ENCODE results near the gene MTHFD1L. TPM values are rescaled to one million over a fixed set of nuclear protein-coding genes. Genes with fewer than 3 reads are reported as not detected.

The MTHFD1L gene
- total and polyA plus RNA-seq, 11 donors = 1.1 to 13.2 (median 4.2) TPM

DNA sequence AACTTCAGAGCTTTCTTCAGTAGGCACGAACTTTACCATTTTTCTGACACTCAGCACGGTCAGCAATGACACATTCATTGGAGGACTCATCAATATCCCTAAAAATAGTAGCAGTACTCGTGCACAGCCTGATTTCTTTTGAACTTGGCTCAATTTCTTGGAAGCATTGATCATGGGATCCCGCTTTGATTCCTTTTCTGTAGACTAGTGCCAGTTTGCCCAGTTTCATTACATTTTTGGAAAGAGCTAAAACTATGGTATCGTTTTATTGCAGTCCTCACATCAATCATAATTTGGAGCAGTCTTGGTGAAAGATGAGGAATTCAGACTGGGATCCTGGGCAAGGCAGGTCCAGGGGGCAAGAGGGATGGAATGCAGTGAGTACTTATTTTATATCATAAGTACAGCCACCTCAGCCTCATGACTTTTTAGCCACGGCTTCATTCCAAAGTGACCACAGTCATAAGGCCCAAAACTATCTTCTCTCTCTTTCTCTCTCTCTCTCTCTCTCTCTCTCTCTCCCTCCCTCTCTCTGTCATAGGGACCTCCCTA lies 203.3 kb downstream of the MTHFD1L start:
- no peak for DNase-seq
- Histone ChIP-seq H3K36me3 (no peaks in the 10 kb centered on the region), H3K4me3 (no peak overlapping the region), H3K9me3 (no peaks in the 10 kb centered on the region), H3K4me1 (peaks cover 3 to 49% (median 19%) of the 10 kb centered on the region in 12 donors), H3K27me3 (no peaks in the 10 kb centered on the region), H3K27ac (peak overlapping the region; percentile 41 to 85 (median 72))
- WGBS, 4 donors = 66 to 79% (median 74%) methylated on average over 6 of the region's 6 CpGs
- no peak for ATAC-seq
- TF ChIP-seq, protein P1, sequence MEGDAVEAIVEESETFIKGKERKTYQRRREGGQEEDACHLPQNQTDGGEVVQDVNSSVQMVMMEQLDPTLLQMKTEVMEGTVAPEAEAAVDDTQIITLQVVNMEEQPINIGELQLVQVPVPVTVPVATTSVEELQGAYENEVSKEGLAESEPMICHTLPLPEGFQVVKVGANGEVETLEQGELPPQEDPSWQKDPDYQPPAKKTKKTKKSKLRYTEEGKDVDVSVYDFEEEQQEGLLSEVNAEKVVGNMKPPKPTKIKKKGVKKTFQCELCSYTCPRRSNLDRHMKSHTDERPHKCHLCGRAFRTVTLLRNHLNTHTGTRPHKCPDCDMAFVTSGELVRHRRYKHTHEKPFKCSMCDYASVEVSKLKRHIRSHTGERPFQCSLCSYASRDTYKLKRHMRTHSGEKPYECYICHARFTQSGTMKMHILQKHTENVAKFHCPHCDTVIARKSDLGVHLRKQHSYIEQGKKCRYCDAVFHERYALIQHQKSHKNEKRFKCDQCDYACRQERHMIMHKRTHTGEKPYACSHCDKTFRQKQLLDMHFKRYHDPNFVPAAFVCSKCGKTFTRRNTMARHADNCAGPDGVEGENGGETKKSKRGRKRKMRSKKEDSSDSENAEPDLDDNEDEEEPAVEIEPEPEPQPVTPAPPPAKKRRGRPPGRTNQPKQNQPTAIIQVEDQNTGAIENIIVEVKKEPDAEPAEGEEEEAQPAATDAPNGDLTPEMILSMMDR (IDR thresholded peaks at IDR 0.05) = no peak
- intact Hi-C loops (cut with DNase I) = no loop called here

DNA sequence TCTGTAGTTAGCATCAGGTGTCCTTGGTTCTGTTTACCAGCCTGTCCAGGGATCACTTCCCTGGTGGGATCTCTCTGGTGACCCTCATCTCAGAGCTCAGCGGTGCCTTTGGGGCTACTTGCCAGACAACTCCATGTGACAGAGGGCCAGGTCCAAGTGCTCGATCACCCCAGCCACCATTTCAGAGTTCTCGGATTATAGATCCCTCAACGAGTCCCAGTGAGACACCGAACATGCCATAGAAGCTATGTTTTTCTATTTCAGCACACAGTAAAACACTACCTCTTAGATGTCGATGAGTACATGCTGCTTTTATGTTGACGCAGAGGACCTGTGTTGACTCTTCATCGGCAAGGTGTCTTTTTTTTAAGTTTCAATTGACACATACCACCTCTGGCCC lies 204.1 kb downstream of the MTHFD1L start:
- H3K27ac ChIP-seq = peak overlapping the region in 6 of 12 donors; percentile 45 to 85 (median 71)
- intact Hi-C loops (cut with DNase I) = loop anchor here in 1 of 10 donors (5.0 kb wide), 1 partner anchor 42 kb away; no protein-coding TSS in a partner anchor
- H3K9me3 ChIP-seq = peaks cover 0 to 4% (median 0%) of the 10 kb centered on the region in 12 donors
- ATAC-seq (no peak), DNase-seq (no peak)
- no peak overlapping the region for H3K4me3 ChIP-seq
- 95 to 97% (median 96%) methylated on average over 8 of the region's 8 CpGs for WGBS, 4 donors
- peaks cover 3 to 41% (median 19%) of the 10 kb centered on the region in 12 donors for H3K4me1 ChIP-seq
- no peaks in the 10 kb centered on the region for H3K36me3 ChIP-seq
- TF ChIP-seq POLR2A (IDR thresholded peaks at IDR 0.05) = no peak
- TF ChIP-seq, protein P1 (IDR thresholded peaks at IDR 0.05) = no peak
- no peaks in the 10 kb centered on the region for H3K27me3 ChIP-seq

DNA sequence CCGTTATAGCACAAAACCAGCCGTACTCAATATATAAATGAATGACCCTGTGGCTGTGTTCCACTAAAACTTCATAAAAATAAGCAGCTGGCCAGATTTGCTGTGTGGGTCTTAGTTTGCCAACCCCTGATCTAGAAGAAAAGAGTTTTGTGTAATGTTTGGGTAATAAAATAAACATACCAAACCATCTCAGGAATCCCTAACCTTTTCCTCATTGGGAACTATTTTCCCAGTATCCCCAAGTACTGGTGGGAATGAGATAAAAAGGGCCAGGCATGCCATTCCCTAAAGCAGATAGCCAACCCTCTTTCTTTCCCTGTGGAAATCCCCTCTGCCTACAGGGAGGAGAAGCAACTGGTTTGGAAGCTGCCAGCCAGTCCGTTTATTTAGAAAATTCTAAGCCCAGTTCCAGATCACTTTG lies 205.1 kb downstream of the MTHFD1L start:
- Histone ChIP-seq H3K27me3 (no peaks in the 10 kb centered on the region), H3K4me1 (peaks cover 3 to 37% (median 19%) of the 10 kb centered on the region in 12 donors), H3K27ac (peak overlapping the region in 10 of 12 donors; percentile 4 to 69 (median 56)), H3K9me3 (peaks cover 0 to 12% (median 0%) of the 10 kb centered on the region in 12 donors), H3K4me3 (peak overlapping the region in 6 of 12 donors; percentile 11 to 43 (median 26)), H3K36me3 (no peaks in the 10 kb centered on the region)
- ATAC-seq = no peak
- 53 to 66% (median 62%) methylated on average over 3 of the region's 3 CpGs for WGBS, 4 donors
- TF ChIP-seq, protein P1 (IDR thresholded peaks at IDR 0.05) = no peak
- TF ChIP-seq POLR2A (IDR thresholded peaks at IDR 0.05) = no peak
- no peak for DNase-seq
- intact Hi-C loops (cut with DNase I) = loop anchor here in 1 of 10 donors (5.0 kb wide), 1 partner anchor 43 kb away; no protein-coding TSS in a partner anchor

DNA sequence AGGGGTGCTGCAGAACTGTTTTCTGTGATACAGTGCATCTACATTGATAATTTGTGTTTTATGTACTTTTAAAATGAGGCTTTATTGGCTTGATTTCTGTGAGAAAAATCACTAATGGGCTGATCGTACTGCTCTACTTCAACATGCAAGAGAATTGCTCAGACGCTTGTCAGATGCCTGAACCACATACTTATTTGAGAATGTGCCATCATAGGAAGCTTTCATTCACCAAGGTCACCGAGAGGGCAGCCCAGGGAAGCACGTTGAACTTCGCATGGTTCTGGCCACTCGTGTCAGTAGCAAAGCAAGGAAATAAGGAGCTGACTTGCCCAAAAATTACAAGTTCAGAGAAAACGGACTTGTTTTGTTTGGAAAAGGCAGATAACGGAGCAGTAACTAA lies 205.8 kb downstream of the MTHFD1L start:
- Histone ChIP-seq H3K4me1 (peaks cover 3 to 37% (median 19%) of the 10 kb centered on the region in 12 donors), H3K36me3 (no peaks in the 10 kb centered on the region), H3K27ac (peak overlapping the region in 10 of 12 donors; percentile 4 to 69 (median 56)), H3K27me3 (no peaks in the 10 kb centered on the region), H3K4me3 (peak overlapping the region in 8 of 12 donors; percentile 10 to 43 (median 21)), H3K9me3 (peaks cover 0 to 12% (median 0%) of the 10 kb centered on the region in 12 donors)
- intact Hi-C loops (cut with DNase I) = loop anchor here in 1 of 10 donors (5.0 kb wide), 1 partner anchor 44 kb away; no protein-coding TSS in a partner anchor
- peak in 3 of 4 donors; percentile 69 to 78 (median 76) for ATAC-seq
- WGBS, 4 donors = 35 to 39% (median 37%) methylated on average over 8 of the region's 8 CpGs
- TF ChIP-seq, protein P1 (IDR thresholded peaks at IDR 0.05) = no peak
- no peak for TF ChIP-seq POLR2A (IDR thresholded peaks at IDR 0.05)
- DNase-seq = peak in 4 of 5 donors; percentile 41 to 66 (median 49)
